H1 (cell line): Measurements from ENCODE around the gene MCM9. TPM values are rescaled to one million over a fixed set of nuclear protein-coding genes. Genes with fewer than 3 reads are reported as not detected.

Experiments
- CTCF ChIA-PET: fragments of 300-600 bp; sonication (Branson Sonifier 250); formaldehyde crosslinking; loops from one replicate; lab custom pipeline; 2021; ENCODE audit not compliant: partially characterized antibody; lab: Charles Lee
- POLR2A ChIA-PET: fragments of 300-600 bp; sonication (Branson Sonifier 250); formaldehyde crosslinking; loops from one replicate; lab custom pipeline; 2021; ENCODE audit warnings: inconsistent platforms; ENCODE audit not compliant: partially characterized antibody; lab: Charles Lee
- DNase-seq, 2 experiments: peaks; one replicate each; pipeline versions ENCODE4 v3.0.0 to v3.0.0-alpha.2; 2010 to 2022; ENCODE audit warnings: low spot score in 2 of 2, low read depth in 1 of 2, mixed read lengths in 1 of 2
- FAIRE-seq: peaks from 2 replicates; lab custom pipeline; 2011; peaks lifted over from hg19 to GRCh38; lab: Jason Lieb, UNC
- H2AFZ ChIP-seq: 2 replicates; pipeline ENCODE4 v1.8.1; 2012; ENCODE audit warnings: low read length, inconsistent platforms
- H2AK5ac ChIP-seq: 2 replicates; pipeline ENCODE4 v1.6.1; 2013; ENCODE audit warnings: low read depth, low read length
- H2BK120ac ChIP-seq: replicated peaks from 2 replicates; pipeline ENCODE3; 2013; ENCODE audit warnings: low read depth, low read length, inconsistent platforms
- H2BK12ac ChIP-seq: 2 replicates; pipeline ENCODE4 v1.6.1; 2013; ENCODE audit warnings: low read depth, low read length
- H2BK15ac ChIP-seq: 2 replicates; pipeline ENCODE4 v1.6.1; 2013; ENCODE audit warnings: low read length
- H2BK20ac ChIP-seq: 2 replicates; pipeline ENCODE4 v1.6.1; 2013; ENCODE audit warnings: low read length
- H2BK5ac ChIP-seq: 2 replicates; pipeline ENCODE4 v1.6.1; 2013; ENCODE audit warnings: low read depth, low read length
- H3K14ac ChIP-seq: 2 replicates; pipeline ENCODE4 v1.6.1; 2013; ENCODE audit warnings: inconsistent platforms; ENCODE audit not compliant: insufficient read length
- H3K18ac ChIP-seq: 2 replicates; pipeline ENCODE4 v1.6.1; 2013; ENCODE audit warnings: low read length; ENCODE audit errors: extremely low read depth
- H3K23ac ChIP-seq: 2 replicates; pipeline ENCODE4 v1.6.1; 2013; ENCODE audit warnings: inconsistent platforms; ENCODE audit not compliant: insufficient read length
- H3K23me2 ChIP-seq: 2 replicates; pipeline ENCODE4 v1.6.1; 2013; ENCODE audit warnings: low read depth, low read length
- H3K27ac ChIP-seq: 2 replicates; pipeline ENCODE4 v1.6.1; 2011; ENCODE audit warnings: low read depth, low read length, inconsistent platforms
- H3K27me3 ChIP-seq, 4 experiments: replicated peaks in 1 of 4; 1 replicate in 1 of 4; 2 replicates in 3 of 4; pipeline versions ENCODE4 v1.6.1 to v1.8.1; 2011 to 2013; ENCODE audit warnings: low read length in 3 of 4, mild to moderate bottlenecking in 3 of 4, inconsistent platforms in 2 of 4, mixed read lengths in 2 of 4, moderate library complexity in 1 of 4; ENCODE audit not compliant: control insufficient read depth in 3 of 4, insufficient read depth in 3 of 4; ENCODE audit errors: extremely low read depth in 1 of 4
- H3K36me3 ChIP-seq, 4 experiments: 2 replicates each; pipeline versions ENCODE4 v1.6.1 to v1.8.1; 2011 to 2013; ENCODE audit warnings: mild to moderate bottlenecking in 4 of 4, low read length in 3 of 4, moderate library complexity in 2 of 4, control low read depth in 1 of 4, inconsistent platforms in 1 of 4; ENCODE audit not compliant: insufficient read depth in 4 of 4, control insufficient read depth in 2 of 4
- H3K4ac ChIP-seq: replicated peaks from 2 replicates; pipeline ENCODE3; 2013; ENCODE audit warnings: low read length, low read depth, mixed read lengths, inconsistent platforms; ENCODE audit not compliant: insufficient read length
- H3K4me1 ChIP-seq, 4 experiments: replicated peaks in 1 of 4; 1 replicate in 1 of 4; 2 replicates in 3 of 4; pipeline versions ENCODE4 v1.6.1 to v1.8.1; 2011 to 2013; ENCODE audit warnings: low read length in 3 of 4, inconsistent platforms in 2 of 4, mixed read lengths in 1 of 4; ENCODE audit not compliant: insufficient read depth in 4 of 4, control insufficient read depth in 3 of 4
- H3K4me2 ChIP-seq, 2 experiments: 2 replicates each; pipeline versions ENCODE4 v1.6.1 to v1.8.1; 2011 to 2013; ENCODE audit warnings: low read depth in 2 of 2, low read length in 2 of 2, control low read depth in 1 of 2, inconsistent platforms in 1 of 2, mild to moderate bottlenecking in 1 of 2; ENCODE audit not compliant: insufficient read depth in 1 of 2
- H3K4me3 ChIP-seq, 4 experiments: fragments of 200-600, 300-600 bp in 1 of 4; sonication (generic), shearing (Covaris generic), sonication (Bioruptor Twin) in 1 of 4; 2 replicates each; pipeline versions ENCODE4 v1.5.1 to v1.8.1; 2011 to 2016; ENCODE audit warnings: low read length in 4 of 4, low read depth in 3 of 4, control low read depth in 2 of 4, inconsistent platforms in 2 of 4, mild to moderate bottlenecking in 2 of 4, mixed read lengths in 1 of 4, moderate library complexity in 1 of 4; ENCODE audit not compliant: insufficient read depth in 2 of 4; ENCODE audit errors: extremely low read depth in 1 of 4
- H3K56ac ChIP-seq: replicated peaks from 2 replicates; pipeline ENCODE3; 2013; ENCODE audit warnings: low read depth, mild to moderate bottlenecking, mixed read lengths, low read length, inconsistent platforms; ENCODE audit not compliant: insufficient read length
- H3K79me1 ChIP-seq: 2 replicates; pipeline ENCODE4 v1.6.1; 2013; ENCODE audit warnings: low read depth, low read length, control low read depth
- H3K79me2 ChIP-seq, 2 experiments: 2 replicates each; pipeline versions ENCODE4 v1.6.1 to v1.8.1; 2012 to 2013; ENCODE audit warnings: low read length in 2 of 2, mild to moderate bottlenecking in 2 of 2, inconsistent platforms in 1 of 2; ENCODE audit not compliant: insufficient read depth in 2 of 2, control insufficient read depth in 1 of 2
- H3K9ac ChIP-seq, 4 experiments: replicated peaks in 1 of 4; 1 replicate in 1 of 4; 2 replicates in 3 of 4; pipeline versions ENCODE4 v1.6.1 to v1.8.1; 2011 to 2013; ENCODE audit warnings: low read depth in 3 of 4, low read length in 3 of 4, control low read depth in 2 of 4, mild to moderate bottlenecking in 2 of 4, moderate library complexity in 2 of 4, inconsistent platforms in 1 of 4; ENCODE audit errors: extremely low read depth in 1 of 4
- H3K9me3 ChIP-seq, 2 experiments: 2 replicates each; pipeline versions ENCODE4 v1.6.1 to v1.8.1; 2012 to 2013; ENCODE audit warnings: mild to moderate bottlenecking in 2 of 2, moderate library complexity in 2 of 2, control low read depth in 1 of 2, inconsistent platforms in 1 of 2, low read depth in 1 of 2, low read length in 1 of 2, mixed read lengths in 1 of 2; ENCODE audit not compliant: insufficient read depth in 2 of 2
- H4K20me1 ChIP-seq, 2 experiments: replicated peaks in 1 of 2; 2 replicates each; pipeline versions ENCODE3 to v1.8.1; 2011 to 2013; ENCODE audit warnings: inconsistent platforms in 2 of 2, low read length in 2 of 2, mild to moderate bottlenecking in 1 of 2; ENCODE audit not compliant: insufficient read depth in 2 of 2, control insufficient read depth in 1 of 2
- H4K5ac ChIP-seq: 2 replicates; pipeline ENCODE4 v1.6.1; 2013; ENCODE audit warnings: low read length, low read depth, mixed read lengths, inconsistent platforms; ENCODE audit not compliant: insufficient read length
- H4K8ac ChIP-seq: 2 replicates; pipeline ENCODE4 v1.8.0; 2013; ENCODE audit warnings: mild to moderate bottlenecking, moderate library complexity, low read length, inconsistent platforms; ENCODE audit not compliant: insufficient read depth; ENCODE audit errors: extremely low read depth
- H4K91ac ChIP-seq: replicated peaks from 2 replicates; pipeline ENCODE3; 2013; ENCODE audit warnings: low read length, mixed read lengths, inconsistent platforms; ENCODE audit not compliant: insufficient read length
- ASH2L ChIP-seq: fragments of 200-600, 300-600 bp; sonication (generic); IDR thresholded peaks from one replicate; pipeline ENCODE4 v1.7.1; 2017; ENCODE audit warnings: low read length
- CHD1 ChIP-seq: IDR thresholded peaks from 2 replicates; pipeline ENCODE4 v1.6.1; 2012; ENCODE audit warnings: low read depth, low read length, improper control_type of control experiment
- JUND ChIP-seq: IDR thresholded peaks from 2 replicates; pipeline ENCODE4 v1.6.1; 2011; ENCODE audit warnings: mild to moderate bottlenecking, improper control_type of control experiment, low read length
- WGBS, 2 experiments: shearing (Covaris generic) in 1 of 2; methylation state at CpG; one replicate each; pipeline versions ENCODE4 v1.1.6 to v1.1.7; 2013 to 2015; ENCODE audit warnings: low lambda C conversion rate in 2 of 2, mixed read lengths in 2 of 2, inconsistent platforms in 1 of 2, low coverage in 1 of 2, missing lambda C conversion rate in 1 of 2; ENCODE audit not compliant: insufficient replicate concordance in 2 of 2, insufficient coverage in 1 of 2, insufficient read length in 1 of 2; ENCODE audit errors: extremely low coverage in 1 of 2, missing lambda C conversion rate in 1 of 2; 5-methylcytosine and 5-hydroxymethylcytosine counted together
- polyA plus RNA-seq, 7 experiments: library from polyadenylated mRNA; depleted of rRNA in 3 of 7; stranded (reverse) in 5 of 7; unstranded in 2 of 7; fragments of >200 nt in 5 of 7; fragments of 200-250 nt in 2 of 7; gene quantifications; 1 replicate in 5 of 7; 2 replicates in 1 of 7; 4 replicates in 1 of 7; pipeline versions ENCODE4 v1.2.1 to v1.2.3, GENCODE V29; 2011 to 2013; ENCODE audit warnings: missing spikeins in 2 of 7, mixed read lengths in 2 of 7
- total RNA-seq: library from RNA; stranded (reverse); fragmentation: NEBNext Ultra II Directional; extraction: Animal tissue kit (Norgen Biotek cat#: 25700); gene quantifications from 2 replicates; pipeline ENCODE4 v1.2.1, GENCODE V29; 2021

The MCM9 gene
- total and polyA plus RNA-seq, 2 of the 8 experiments (the other 6 are each of a cell fraction or from before 2014, with no cell fraction given): 3.7 to 11.4 TPM

GRCh38 chr6:118931436-118931835, 3.5 kb downstream of the MCM9 start:
- no peak for FAIRE-seq
- Histone ChIP-seq H3K27ac (no peak overlapping the region), H3K36me3 (peaks cover 0 to 24% (median 8%) of the 10 kb centered on the region in 4 experiments; a peak in 4 of 8 replicates), H4K5ac (no peak overlapping the region), H2AK5ac (no peak overlapping the region), H3K79me2 (peaks cover 0 to 28% of the 10 kb centered on the region in 2 experiments; a peak in 2 of 4 replicates), H3K9me3 (peaks cover 1% of the 10 kb centered on the region in 2 experiments; a peak in 2 of 4 replicates), H3K79me1 (no peaks in the 10 kb centered on the region), H3K18ac (no peak overlapping the region), H3K4me2 (no peak overlapping the region), H3K23me2 (no peaks in the 10 kb centered on the region; the same call in 1 of the 2 replicates), H2BK12ac (no peak overlapping the region), H3K9ac (no peak overlapping the region), H3K14ac (no peak overlapping the region), H3K4me3 (no peak overlapping the region), H4K20me1 (peaks cover 0 to 8% of the 10 kb centered on the region in 2 experiments), H2BK20ac (no peak overlapping the region), H3K27me3 (no peaks in the 10 kb centered on the region), H3K4ac (no peak overlapping the region), H3K4me1 (peaks cover 0 to 2% (median 0%) of the 10 kb centered on the region in 4 experiments; a peak in 2 of 7 replicates), H2BK15ac (no peak overlapping the region), H2AFZ (no peak overlapping the region), H3K56ac (no peak overlapping the region), H2BK120ac (no peak overlapping the region), H4K8ac (no peak overlapping the region), H2BK5ac (no peak overlapping the region), H3K23ac (no peak overlapping the region), H4K91ac (no peak overlapping the region)
- ChIA-PET POLR2A (no interaction called here), CTCF (no interaction called here)
- WGBS, 2 experiments: 88% methylated on average over 5 of the region's 5 CpGs; no CpG with 5 or more reads in 1 of the 2 experiments
- no peak for TF ChIP-seq CHD1
- TF ChIP-seq JUND: no peak
- TF ChIP-seq ASH2L: no peak
- DNase-seq: no peak
